Chondrocyte (in vitro differentiated cells): ENCODE data around the gene RASSF1. TPM values are rescaled to one million over a fixed set of nuclear protein-coding genes. Genes with fewer than 3 reads are reported as not detected.

Source experiments
- DNase-seq: peaks from one replicate; pipeline ENCODE4 v3.0.0; 2021; ENCODE audit warnings: mixed read lengths, low spot score
- H3K27ac Mint-ChIP-seq: one replicate; pipeline ENCODE4 v1.8.0; 2021; ENCODE audit warnings: mild to moderate bottlenecking, moderate library complexity, mixed read lengths; ENCODE audit not compliant: unreplicated experiment
- H3K27me3 Mint-ChIP-seq: 2 replicates; pipeline ENCODE4 v1.8.0; 2021; ENCODE audit warnings: low read depth, mixed read lengths
- H3K36me3 Mint-ChIP-seq: 2 replicates; pipeline ENCODE4 v1.8.0; 2021; ENCODE audit warnings: low read depth, mixed read lengths
- H3K4me1 Mint-ChIP-seq: 2 replicates; pipeline ENCODE4 v1.8.0; 2021; ENCODE audit warnings: low read depth, mild to moderate bottlenecking, mixed read lengths
- H3K4me3 Mint-ChIP-seq: one replicate; pipeline ENCODE4 v1.8.0; 2021; ENCODE audit warnings: mild to moderate bottlenecking, moderate library complexity, mixed read lengths; ENCODE audit not compliant: unreplicated experiment
- H3K9me3 Mint-ChIP-seq: 2 replicates; pipeline ENCODE4 v1.8.0; 2021; ENCODE audit warnings: low read depth, mixed read lengths
- total RNA-seq: library from RNA; stranded (reverse); gene quantifications from 3 replicates; pipeline ENCODE4 v1.2.1, GENCODE V29; 2021
- TF ChIP-seq, protein P1 (sequence below): fragments of 200-600 bp; sonication (generic); IDR thresholded peaks from 2 replicates; pipeline ENCODE4 v1.5.0; 2021; ENCODE audit warnings: antibody characterized with exemption, mild to moderate bottlenecking, moderate library complexity

The RASSF1 gene
- total RNA-seq, 1 donor from 2014 or later = 21.8 TPM

DNA sequence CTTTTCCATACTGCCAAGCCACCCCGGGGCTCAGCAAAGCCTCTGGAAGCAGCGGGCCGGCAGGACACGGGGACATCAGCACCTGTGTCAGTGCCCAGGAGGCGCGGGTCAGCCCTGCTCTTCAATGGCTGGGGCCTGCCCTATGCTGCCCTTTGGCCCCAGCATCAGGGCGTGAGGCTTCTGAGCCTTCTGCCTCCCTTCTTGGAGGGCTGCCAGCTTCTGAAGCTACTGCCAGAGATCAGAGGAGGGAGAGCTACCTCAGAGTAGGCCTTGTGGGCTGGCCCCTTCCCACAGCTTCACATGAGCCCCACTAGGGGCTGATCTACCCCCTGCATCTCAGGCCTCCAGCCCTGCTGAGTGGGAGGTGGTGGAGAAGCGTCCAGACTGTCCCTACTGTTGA lies 31.7 kb upstream of the RASSF1 start:
- TF ChIP-seq, protein P1, sequence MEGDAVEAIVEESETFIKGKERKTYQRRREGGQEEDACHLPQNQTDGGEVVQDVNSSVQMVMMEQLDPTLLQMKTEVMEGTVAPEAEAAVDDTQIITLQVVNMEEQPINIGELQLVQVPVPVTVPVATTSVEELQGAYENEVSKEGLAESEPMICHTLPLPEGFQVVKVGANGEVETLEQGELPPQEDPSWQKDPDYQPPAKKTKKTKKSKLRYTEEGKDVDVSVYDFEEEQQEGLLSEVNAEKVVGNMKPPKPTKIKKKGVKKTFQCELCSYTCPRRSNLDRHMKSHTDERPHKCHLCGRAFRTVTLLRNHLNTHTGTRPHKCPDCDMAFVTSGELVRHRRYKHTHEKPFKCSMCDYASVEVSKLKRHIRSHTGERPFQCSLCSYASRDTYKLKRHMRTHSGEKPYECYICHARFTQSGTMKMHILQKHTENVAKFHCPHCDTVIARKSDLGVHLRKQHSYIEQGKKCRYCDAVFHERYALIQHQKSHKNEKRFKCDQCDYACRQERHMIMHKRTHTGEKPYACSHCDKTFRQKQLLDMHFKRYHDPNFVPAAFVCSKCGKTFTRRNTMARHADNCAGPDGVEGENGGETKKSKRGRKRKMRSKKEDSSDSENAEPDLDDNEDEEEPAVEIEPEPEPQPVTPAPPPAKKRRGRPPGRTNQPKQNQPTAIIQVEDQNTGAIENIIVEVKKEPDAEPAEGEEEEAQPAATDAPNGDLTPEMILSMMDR = no peak
- Mint-ChIP-seq H3K27ac (no peak overlapping the region), H3K27me3 (peaks cover 9% of the 10 kb centered on the region), H3K9me3 (no peaks in the 10 kb centered on the region), H3K4me1 (no peaks in the 10 kb centered on the region), H3K36me3 (no peaks in the 10 kb centered on the region), H3K4me3 (no peak overlapping the region)
- DNase-seq = no peak

DNA sequence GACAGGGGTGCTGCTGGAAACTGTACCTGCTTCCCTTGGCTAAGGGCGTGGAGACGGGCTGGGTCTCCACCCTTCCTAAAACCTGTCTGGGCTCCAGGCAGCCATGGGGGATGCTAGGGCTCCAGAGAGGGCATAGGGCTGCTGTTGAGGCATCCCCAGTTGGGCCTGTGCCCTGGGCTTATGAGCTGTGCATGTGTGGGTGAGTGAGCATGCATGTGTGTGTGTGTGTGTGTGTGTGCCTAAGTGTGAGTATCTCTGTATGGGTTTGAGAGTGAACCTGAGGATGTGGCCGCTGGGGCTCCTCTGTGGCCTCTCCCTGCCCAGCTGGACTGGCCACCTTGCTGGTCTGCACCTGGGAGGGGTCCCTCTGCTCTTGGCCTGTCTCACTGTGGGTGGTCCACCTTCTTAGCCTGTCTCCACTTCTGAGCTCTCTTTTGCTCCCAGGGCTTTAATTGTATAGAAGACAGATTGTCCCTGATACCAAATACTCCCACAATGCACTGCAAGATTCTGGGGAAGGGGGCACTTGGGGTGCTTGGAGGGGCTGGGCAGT lies 30.6 kb upstream of the RASSF1 start:
- DNase-seq = no peak
- TF ChIP-seq, protein P1 = no peak
- Mint-ChIP-seq H3K36me3 (no peaks in the 10 kb centered on the region), H3K9me3 (no peaks in the 10 kb centered on the region), H3K4me1 (no peaks in the 10 kb centered on the region), H3K4me3 (no peak overlapping the region), H3K27me3 (peaks cover 7% of the 10 kb centered on the region), H3K27ac (no peak overlapping the region)

DNA sequence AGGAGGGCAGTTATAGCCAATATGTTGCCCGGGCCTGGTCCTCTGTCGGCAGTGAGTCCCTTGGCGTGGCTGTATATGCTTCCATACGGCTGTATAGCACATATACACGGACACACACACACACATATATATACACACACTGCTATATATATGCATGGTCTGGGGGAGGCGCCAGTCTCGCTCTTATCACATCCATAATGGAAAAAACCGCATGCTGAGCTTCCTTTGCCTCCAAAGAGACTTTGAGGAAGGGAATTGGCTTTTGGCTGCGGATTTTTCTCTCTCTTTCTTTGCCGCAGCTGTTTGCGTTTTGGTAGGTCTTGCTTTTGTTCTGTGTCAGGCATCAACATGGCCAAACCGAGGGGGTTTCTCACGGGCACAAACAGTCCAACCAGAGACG lies 30.0 kb upstream of the RASSF1 start:
- no peak overlapping the region for H3K4me3 Mint-ChIP-seq
- DNase-seq = no peak
- TF ChIP-seq, protein P1 = peak; percentile 67
- H3K4me1 Mint-ChIP-seq = no peaks in the 10 kb centered on the region
- H3K27me3 Mint-ChIP-seq = peaks cover 7% of the 10 kb centered on the region
- H3K9me3 Mint-ChIP-seq = no peaks in the 10 kb centered on the region
- no peak overlapping the region for H3K27ac Mint-ChIP-seq
- no peaks in the 10 kb centered on the region for H3K36me3 Mint-ChIP-seq

DNA sequence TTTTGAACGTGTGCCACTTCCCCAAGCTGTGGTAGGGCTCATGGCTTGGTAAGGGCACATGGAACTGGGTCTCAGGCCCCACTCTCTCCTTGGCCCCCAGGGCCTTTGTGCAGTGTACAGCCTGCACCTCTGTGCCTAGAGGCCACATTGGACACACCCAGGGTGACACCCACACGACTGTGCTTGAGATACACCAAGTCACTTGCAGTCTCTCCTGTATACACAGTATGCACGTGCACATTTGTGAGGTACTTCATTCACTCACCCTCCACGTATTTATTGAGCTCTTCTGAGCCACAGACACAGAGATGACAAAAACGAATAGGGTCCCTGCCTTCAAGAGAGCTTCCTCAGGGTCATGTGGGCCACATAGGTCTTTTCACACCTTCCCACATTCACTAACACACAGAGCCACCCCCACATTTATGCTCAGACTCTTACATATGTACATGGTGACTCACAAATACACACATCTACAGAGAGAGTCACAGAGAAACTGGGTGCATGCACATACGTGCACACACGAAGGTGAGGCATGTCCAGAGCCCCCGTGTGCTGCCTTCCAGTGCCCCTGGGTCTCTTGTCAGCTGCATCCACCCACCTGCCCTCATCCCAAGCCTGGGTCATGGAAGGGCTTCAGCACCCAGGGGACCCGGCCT lies 28.5 kb upstream of the RASSF1 start:
- Mint-ChIP-seq H3K9me3 (no peaks in the 10 kb centered on the region), H3K27ac (no peak overlapping the region), H3K27me3 (peaks cover 7% of the 10 kb centered on the region), H3K4me3 (no peak overlapping the region), H3K4me1 (peaks cover 6% of the 10 kb centered on the region), H3K36me3 (no peaks in the 10 kb centered on the region)
- TF ChIP-seq, protein P1 = no peak
- no peak for DNase-seq

DNA sequence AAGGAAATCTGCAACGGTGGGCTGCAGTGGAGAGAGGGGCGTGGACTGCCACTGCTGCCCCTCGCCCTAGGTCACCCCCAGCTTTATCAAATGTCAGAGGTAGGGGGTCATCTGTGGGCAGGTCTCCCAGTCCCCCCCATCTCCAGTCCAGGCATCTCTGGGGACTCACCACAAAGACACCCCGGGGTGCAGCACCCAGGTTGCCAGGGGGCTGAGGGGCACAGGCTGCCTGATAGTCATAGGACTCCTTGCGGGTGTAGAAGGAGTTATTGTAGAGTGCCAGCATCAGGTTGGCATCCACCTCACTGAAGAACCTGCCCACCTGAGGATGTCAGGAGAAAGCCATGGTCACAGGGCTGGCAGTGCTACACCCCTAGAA lies 25.2 kb upstream of the RASSF1 start:
- Mint-ChIP-seq H3K27me3 (no peaks in the 10 kb centered on the region), H3K27ac (no peak overlapping the region), H3K4me1 (peaks cover 7% of the 10 kb centered on the region), H3K36me3 (no peaks in the 10 kb centered on the region), H3K4me3 (peak overlapping the region; percentile 45), H3K9me3 (no peaks in the 10 kb centered on the region)
- TF ChIP-seq, protein P1 = no peak
- no peak for DNase-seq
